Measurements from ENCODE around the gene TFAP2B.

The TFAP2B gene

DNA sequence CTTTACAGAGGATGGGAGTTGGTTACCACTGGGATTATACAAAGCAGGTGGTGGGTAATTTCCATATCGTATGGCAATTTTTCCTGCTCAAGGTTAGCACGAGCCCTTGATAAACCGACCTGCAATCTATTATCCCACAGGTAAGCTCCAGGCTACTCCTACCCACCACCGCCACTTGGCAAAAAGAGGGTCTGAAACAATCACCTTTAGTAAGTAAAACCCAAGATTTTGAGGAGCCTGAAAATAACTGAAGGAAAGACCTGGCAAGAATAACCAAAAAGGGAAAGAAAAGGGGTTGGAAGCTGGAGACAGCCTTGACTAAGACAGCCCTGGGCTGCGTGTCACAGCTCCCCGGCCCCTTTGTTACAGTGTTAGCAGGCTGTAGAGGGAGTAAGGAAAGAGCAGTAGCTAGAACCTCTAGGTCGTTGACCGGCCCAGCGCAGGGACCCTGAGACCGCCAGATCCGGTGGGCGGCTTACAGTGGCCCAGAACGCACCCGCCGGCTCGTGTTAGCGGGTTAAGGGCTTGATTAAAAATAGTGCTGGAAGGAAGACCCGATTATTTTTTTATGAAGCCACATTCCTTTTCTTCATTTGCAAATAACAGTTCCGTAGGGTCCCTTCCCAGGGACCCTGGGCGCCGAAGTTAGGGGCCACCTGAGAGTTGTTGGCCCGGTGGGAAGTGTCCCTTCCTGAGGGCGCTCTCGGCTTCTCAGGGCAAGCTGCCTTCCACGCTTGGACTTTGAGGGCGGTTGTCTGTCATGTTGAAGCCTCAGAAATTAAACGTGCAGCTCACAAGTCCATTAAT, 30.5 kb downstream of the TFAP2B start:
- DNase-seq (ENCODE audit: low read depth) = no peak

DNA sequence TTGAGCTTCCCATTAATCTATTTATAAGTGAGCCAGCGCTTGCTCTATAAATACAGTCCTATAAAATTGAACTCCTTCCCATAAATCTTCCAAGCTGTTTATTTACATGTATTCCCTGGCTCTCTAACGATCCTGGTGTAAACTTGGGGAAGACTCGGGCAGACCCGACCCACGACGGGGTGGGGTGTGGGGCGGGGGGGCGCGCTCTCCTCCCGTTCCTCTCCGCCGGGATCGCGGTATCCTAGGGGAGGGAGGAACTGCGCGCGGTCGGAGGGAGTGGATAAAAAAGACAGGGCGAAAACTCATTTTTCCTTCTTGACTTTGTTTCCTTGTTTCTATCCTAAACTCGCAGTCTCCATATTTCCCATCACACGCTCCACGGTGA, 31.1 kb downstream of the TFAP2B start:
- DNase-seq (ENCODE audit: low read depth) = no peak

DNA sequence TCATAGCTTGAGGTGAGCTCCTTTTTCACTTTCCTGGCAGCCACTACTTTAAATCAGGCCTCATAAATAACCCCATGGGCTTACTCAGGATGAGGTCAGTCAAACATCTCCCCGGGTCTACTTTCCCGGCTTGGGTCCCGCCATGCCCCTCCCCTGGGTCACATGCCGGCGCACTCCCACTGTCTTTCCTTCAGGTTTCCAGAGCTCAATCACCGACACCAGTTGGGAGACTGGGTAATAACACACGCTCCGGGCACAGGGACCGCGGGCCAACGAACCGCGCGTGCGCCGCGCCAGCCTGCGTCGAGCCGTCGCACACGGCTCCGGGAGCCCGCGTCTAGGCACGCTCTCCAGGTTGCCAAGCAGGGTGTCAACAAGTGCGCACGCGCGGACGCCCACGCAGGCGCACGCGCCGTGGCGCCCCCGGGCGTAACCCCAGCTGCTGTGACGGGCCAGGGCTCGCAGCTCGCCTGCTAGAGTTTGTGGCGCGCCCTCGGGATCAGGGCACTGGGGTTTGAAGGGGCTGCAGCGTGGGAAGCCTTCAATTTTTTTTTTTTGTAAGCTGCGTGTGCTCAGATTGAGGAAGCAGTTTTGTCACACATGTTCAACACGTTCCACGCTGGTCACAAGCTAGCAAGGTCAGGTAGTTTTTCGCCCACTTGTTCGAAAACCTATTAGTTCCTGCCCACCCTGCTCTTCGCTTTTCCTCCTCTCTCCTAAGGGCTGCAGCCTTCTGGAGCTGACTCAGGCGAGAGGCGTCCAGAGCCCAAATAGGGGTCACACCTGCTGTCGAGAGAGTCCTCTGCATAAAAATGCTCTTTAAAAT, 31.8 kb downstream of the TFAP2B start:
- no peak for DNase-seq (ENCODE audit: low read depth)

DNA sequence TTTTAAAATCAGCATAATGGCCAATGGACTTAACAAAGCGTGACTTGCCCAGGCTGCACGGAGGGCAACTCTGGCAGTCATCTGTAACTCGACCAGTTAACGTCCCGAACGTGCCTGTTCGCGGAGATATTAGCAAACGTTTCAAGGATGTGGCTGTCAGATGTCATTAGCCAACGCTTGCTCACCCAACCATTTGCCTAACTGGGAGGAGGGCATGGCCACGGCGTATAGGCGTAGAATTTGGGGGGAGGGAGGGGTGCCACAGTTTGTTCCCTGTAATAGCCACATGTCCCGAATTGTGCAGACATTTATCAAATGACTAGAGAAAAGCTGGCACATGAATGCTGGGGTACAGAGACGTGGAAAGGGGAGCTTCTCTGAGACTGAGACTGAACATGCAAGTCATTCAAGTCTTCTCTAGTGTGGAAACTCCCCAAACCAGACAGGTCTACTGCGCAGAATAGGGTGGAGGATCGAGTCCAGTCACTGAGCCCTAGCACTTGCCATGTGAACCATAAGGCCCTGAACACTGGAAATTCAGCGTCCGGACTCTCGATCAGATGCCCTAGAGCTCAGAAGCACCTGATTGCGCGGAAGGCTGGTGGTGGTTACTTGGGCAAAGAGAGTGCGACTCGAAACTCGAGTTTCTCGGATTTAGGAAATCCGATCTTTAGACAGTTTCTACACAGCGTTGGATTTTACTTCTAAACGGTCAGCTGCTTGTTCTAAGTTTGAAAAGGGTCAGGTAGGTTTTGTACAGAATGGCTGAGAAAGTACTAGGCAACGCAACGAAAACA, 32.6 kb downstream of the TFAP2B start:
- no peak for DNase-seq (ENCODE audit: low read depth)

DNA sequence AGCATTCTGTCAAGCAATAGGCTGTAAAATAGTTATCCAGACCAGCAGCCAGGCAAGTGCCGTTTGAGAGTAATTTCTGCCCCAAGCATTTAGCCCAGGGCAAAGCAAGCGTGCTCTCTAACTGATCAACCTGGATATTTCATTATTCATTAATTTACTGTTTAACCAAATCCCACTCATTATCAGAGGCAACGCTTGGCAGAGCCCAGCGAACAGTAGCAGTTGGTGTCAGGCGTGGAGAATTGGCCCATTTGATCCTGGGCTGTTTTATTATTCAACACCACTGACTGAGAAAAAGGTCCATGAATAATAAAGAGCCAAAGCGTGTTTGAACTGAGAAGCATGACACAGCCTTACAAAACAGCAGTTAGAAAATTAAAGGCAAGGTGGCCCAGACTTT, 35.3 kb downstream of the TFAP2B start:
- DNase-seq (ENCODE audit: low read depth) = no peak

DNA sequence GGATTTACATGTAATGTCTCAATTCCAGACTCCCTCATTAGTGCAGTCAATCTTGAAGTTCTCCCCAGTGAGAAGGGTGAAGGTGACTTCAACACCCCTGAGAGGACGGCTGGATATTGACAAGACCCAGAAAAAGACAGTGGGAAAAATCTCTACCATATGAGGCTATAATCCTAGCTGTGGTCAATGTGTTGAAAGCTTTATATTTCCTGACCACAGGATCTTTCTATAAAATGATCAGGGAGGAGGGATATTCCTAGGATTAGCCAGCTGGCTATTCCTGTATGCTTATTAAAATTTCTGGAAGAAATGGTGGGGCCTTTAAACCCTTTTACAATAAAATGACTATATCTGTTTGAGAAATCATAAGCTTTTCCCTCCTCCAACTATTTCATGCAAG, 43.0 kb downstream of the TFAP2B start:
- DNase-seq (ENCODE audit: low read depth) = no peak

DNA sequence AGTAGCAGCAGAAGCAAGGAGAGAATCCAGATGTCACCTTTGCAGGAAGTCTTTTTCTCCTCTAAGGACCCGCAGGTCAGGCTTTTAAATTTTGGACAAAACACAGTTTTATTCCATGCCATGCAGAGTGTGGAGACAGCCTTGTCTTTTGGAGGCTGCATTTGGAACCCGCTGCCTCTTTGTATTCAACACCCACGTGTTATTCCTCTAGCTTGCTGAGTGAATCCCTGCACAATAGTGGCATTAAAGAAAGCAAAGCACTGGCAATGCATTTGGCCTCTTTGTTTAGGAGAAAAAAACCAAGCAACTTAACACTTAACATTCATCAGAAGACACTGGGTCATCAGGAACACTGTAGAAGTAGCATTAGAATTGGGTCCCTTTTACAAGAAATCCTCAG, 43.5 kb downstream of the TFAP2B start:
- DNase-seq (ENCODE audit: low read depth) = no peak

DNA sequence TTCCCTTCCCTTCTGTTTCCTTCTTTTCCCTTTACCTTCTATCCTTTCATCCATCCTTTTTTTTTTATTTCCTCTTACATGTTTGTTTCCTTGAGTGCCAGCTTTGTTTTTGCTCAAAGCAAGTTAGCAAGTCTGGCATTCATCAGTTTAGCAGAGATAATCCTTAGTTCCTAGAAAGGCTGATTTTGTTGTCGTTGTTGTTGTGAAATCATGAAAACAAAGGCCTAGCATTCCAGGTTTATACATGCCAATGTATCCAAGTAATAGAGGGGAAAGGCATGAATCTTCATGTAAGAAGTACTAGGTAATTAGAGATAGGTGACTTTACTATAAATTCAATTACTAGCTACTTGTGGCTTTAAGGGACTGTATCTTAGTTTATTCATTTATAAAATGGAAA, 45.9 kb downstream of the TFAP2B start:
- no peak for DNase-seq (ENCODE audit: low read depth)

DNA sequence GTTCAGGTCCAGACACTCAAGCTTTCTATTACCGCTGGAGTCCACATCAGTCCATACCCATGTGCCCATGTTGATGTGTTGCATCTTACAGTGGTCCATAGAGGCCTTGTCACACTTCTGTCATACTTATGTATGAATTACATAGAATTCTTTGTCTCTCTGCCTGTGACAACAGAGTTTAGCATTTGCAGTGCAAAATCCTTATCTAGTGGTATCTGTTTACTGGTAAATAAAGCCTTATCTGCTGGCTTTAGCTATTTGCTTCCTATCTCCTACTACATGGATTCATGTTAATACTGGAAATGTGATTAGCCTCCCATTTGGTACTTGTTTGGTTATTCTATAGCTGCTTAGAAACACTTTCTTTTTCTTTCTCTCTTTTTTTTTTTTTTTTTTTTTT, 49.8 kb downstream of the TFAP2B start:
- no peak for DNase-seq (ENCODE audit: low read depth)

DNA sequence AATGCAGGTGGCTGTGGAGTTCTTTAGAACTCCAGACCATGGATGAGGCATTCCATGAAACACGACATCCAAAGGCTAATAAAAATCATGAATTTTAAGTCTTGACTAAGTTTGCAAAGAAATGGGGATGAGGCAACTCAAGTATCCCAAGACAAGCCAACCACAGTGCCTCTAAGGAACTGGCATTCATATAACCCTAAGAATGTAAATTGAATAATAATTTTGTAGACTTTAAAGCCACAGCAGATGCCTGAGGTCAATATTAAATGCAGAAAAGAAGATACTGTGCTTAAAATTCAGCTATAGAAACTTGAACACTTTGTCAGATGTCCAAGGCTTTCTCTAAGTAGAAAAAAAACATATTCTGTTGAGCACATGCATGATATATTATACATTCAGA, 54.5 kb downstream of the TFAP2B start:
- no peak for DNase-seq (ENCODE audit: low read depth)

DNA sequence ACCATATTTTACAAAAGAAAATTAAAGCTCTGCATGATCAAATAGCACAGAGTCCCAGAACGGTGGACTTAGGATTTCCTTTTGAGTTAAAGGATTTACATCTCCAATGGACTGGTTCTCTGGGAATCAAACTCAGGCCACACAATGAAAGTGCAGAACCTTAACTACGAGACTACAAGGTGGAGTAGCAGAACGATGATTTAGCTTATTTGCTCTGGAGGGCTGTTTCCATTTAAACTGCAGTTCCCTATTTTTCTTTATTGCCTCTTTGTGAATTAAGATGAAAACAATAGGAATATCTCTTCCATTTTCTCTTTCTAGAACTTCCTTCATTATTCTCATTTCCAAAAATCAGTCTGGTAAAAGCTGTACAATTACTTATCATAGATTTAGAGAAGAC, 65.7 kb downstream of the TFAP2B start:
- no peak for DNase-seq (ENCODE audit: low read depth)

DNA sequence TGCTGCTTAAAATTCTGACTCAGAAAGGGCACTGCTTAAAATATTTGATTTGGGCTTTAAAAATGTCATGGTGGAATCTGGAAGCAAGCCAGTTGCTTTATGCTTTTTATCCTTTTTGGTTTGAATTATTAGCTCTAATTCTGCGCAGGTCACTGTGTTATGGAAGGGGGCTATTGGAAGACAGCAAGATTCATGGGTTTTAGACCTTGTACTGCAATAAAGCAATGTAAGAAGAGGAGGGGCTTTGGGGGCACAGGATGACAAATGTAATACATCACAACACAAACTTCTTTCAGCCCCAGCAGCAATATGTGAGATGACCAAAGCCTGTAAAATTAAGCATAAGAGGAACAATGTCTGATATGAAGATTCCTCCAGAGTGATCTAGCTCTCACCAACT, 68.4 kb downstream of the TFAP2B start:
- DNase-seq (ENCODE audit: low read depth) = no peak

DNA sequence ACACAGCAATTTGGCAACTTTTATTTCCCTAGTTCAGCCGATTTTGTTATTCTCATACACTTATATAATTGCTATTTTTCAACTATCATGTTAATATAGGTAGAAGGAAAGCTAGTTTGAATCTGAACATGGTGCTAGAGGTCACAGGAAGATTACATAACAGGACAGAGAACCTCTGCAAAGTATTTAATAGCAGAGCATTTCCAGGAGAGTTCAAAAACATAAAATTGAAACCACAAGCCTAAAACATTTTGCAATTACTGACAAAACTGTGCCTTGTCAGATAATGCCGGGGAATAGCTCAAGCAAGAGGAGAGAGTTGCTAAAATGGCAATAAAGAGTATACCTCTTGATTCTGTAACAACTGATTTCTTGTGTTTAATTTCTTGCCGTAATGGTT, 70.8 kb downstream of the TFAP2B start:
- DNase-seq (ENCODE audit: low read depth) = no peak

DNA sequence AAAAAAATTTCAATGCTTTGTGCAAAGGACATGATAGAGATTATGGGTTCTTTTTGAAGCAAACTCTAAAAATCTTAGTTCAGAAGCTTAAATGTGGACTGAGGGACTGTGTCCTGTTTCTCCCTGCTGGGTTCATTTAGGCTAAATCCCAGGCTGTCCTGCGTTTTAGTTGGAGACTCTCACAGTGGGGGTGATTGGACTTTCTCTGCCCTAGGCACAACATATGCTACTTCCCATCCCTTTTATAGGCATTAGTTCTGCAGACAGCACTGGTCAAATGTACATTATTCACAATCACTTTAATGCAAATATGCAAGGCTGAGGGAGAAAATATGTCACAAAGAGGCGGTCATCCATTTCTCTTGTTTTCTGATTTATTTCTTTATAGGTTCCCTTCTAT, 71.3 kb downstream of the TFAP2B start:
- DNase-seq (ENCODE audit: low read depth) = no peak

DNA sequence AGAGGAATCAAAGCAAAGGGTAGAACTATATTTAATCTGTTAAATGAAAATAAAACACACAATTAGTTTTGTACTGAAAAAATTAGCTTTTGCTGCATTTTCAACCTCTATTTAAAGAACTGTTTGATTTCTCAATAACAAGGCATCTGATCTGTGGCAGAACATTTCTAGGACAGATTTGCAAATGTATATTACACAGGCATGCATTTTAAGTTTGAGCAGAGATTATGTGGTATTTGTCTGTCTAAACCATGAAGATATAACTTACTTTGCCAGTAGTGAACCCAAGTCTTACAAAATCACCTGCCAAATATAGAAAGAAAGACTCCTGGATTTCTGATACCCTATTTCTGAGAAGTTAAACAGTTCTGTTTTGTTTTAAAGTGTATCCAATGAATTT, 71.9 kb downstream of the TFAP2B start:
- no peak for DNase-seq (ENCODE audit: low read depth)

DNA sequence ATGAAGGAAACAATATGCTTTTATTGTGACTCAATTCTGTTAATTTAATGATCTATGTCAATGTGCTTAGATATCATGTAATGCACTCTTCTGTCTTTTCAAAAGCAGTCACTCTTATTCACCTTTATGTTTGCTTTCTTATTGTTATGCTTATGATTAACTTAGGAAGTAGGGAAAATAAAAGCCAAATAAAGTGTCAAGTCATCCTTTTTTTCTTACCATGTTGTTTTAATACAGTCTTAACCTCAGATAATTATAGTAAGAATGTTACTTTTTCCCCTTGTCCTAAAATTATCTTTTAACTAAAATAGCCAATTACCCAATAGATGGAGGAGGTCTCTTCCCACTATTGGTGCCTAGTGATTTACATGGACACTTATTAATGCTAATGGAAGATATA, 72.6 kb downstream of the TFAP2B start:
- DNase-seq (ENCODE audit: low read depth) = no peak
